Measurements from ENCODE around the gene WDR44. TPM values are rescaled to one million over a fixed set of nuclear protein-coding genes. Genes with fewer than 3 reads are reported as not detected.

The WDR44 gene
- total RNA-seq, 1 donor from 2014 or later, result 31.1 TPM

- Mint-ChIP-seq H3K9me3 (ENCODE audit: unreplicated experiment) (no peaks in the 10 kb centered on the region), H3K4me1 (ENCODE audit: unreplicated experiment) (peaks cover 62% of the 10 kb centered on the region), H3K36me3 (ENCODE audit: unreplicated experiment) (no peaks in the 10 kb centered on the region), H3K27me3 (ENCODE audit: unreplicated experiment) (no peaks in the 10 kb centered on the region), H3K4me3 (ENCODE audit: unreplicated experiment) (peak overlapping the region; percentile 23), H3K27ac (ENCODE audit: unreplicated experiment) (peak overlapping the region; percentile 82)
- TF ChIP-seq CTCF (IDR thresholded peaks at IDR 0.05), result no peak
- DNase-seq (ENCODE audit: extremely low spot score, unreplicated experiment), result no peak
Observed at GRCh38 chrX:118350706-118351105, 4.8 kb downstream of the WDR44 start.

DNA sequence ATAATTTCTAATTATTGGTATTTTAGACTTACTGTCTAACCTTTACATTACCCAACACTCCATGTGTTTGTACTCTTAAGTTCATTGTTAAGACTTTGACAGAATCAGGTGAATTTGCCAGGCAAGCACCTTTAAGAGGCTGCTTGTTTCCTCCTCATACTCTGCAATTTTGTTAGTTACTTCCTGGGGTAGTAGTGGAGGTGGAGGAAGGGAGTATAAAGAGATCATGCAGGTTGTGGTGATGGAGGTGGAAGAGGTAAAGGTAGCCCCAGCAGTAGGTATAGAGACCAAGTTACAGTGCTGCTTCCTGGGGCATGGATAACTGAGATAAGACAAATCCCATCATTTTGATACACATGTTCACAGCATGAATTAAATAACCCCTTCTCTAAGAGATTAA, 6.7 kb downstream of the WDR44 start:
- no peak for TF ChIP-seq CTCF (IDR thresholded peaks at IDR 0.05)
- no peak overlapping the region for H3K27ac Mint-ChIP-seq (ENCODE audit: unreplicated experiment)
- H3K4me1 Mint-ChIP-seq (ENCODE audit: unreplicated experiment), result peaks cover 74% of the 10 kb centered on the region
- H3K27me3 Mint-ChIP-seq (ENCODE audit: unreplicated experiment), result no peaks in the 10 kb centered on the region
- no peak overlapping the region for H3K4me3 Mint-ChIP-seq (ENCODE audit: unreplicated experiment)
- H3K9me3 Mint-ChIP-seq (ENCODE audit: unreplicated experiment), result no peaks in the 10 kb centered on the region
- no peaks in the 10 kb centered on the region for H3K36me3 Mint-ChIP-seq (ENCODE audit: unreplicated experiment)
- no peak for DNase-seq (ENCODE audit: extremely low spot score, unreplicated experiment)

GRCh38 chrX:118353081-118353850, 7.4 kb downstream of the WDR44 start:
- no peak for TF ChIP-seq CTCF (IDR thresholded peaks at IDR 0.05)
- H3K4me3 Mint-ChIP-seq (ENCODE audit: unreplicated experiment), result no peak overlapping the region
- no peaks in the 10 kb centered on the region for H3K9me3 Mint-ChIP-seq (ENCODE audit: unreplicated experiment)
- no peaks in the 10 kb centered on the region for H3K27me3 Mint-ChIP-seq (ENCODE audit: unreplicated experiment)
- no peak for DNase-seq (ENCODE audit: extremely low spot score, unreplicated experiment)
- H3K27ac Mint-ChIP-seq (ENCODE audit: unreplicated experiment), result peak overlapping the region; percentile 70
- peaks cover 68% of the 10 kb centered on the region for H3K4me1 Mint-ChIP-seq (ENCODE audit: unreplicated experiment)
- H3K36me3 Mint-ChIP-seq (ENCODE audit: unreplicated experiment), result no peaks in the 10 kb centered on the region

DNA sequence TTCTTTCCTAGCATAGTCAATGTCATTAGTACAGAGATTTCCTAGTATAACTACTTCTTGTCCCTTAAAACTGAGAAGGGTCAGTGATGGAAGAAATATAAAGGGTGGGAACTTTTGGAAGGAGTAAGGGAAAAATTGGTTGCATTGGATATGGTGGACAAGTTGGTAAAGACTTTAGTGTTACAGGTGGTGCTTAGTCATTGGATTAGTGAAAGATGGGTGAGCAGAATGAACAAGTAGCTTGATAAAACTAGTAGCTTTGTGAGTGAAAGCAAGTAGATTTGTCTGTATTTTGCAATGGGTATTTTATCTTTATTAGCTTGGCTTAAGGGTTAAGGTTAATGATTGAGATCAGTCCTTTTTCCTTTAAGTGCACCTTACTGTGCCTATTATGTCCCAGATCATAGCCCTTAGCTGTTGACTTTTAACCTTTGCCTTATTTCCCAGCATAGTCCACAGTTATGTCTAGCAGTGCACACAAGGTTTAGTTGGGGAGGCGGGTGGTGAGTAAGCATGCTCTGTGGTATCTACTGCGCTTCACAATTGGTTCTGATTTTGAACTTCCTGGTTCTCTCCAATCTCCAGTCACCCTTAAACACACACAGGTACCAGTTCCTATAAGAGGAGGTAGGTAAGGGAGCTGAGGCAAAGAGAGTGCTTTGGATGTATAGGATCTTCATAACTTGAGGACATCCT, 9.5 kb downstream of the WDR44 start:
- Mint-ChIP-seq H3K4me3 (ENCODE audit: unreplicated experiment) (no peak overlapping the region), H3K9me3 (ENCODE audit: unreplicated experiment) (no peaks in the 10 kb centered on the region), H3K36me3 (ENCODE audit: unreplicated experiment) (no peaks in the 10 kb centered on the region), H3K27ac (ENCODE audit: unreplicated experiment) (peak overlapping the region; percentile 12), H3K27me3 (ENCODE audit: unreplicated experiment) (no peaks in the 10 kb centered on the region), H3K4me1 (ENCODE audit: unreplicated experiment) (peaks cover 55% of the 10 kb centered on the region)
- no peak for TF ChIP-seq CTCF (IDR thresholded peaks at IDR 0.05)
- DNase-seq (ENCODE audit: extremely low spot score, unreplicated experiment), result no peak

GRCh38 chrX:118356154-118356701, 10.3 kb downstream of the WDR44 start:
- Mint-ChIP-seq H3K4me1 (ENCODE audit: unreplicated experiment) (peaks cover 55% of the 10 kb centered on the region), H3K36me3 (ENCODE audit: unreplicated experiment) (no peaks in the 10 kb centered on the region), H3K9me3 (ENCODE audit: unreplicated experiment) (no peaks in the 10 kb centered on the region), H3K27ac (ENCODE audit: unreplicated experiment) (peak overlapping the region; percentile 68), H3K27me3 (ENCODE audit: unreplicated experiment) (no peaks in the 10 kb centered on the region), H3K4me3 (ENCODE audit: unreplicated experiment) (no peak overlapping the region)
- no peak for DNase-seq (ENCODE audit: extremely low spot score, unreplicated experiment)
- no peak for TF ChIP-seq CTCF (IDR thresholded peaks at IDR 0.05)
